GM21367 (cell line): ENCODE measurements around the gene ETV1.

Experiments used
- ATAC-seq: cut with Tn5 transposase; IDR thresholded peaks from one replicate; pipeline ENCODE4 v1.9.1; 2021; ENCODE audit not compliant: unreplicated experiment

ETV1 gene

GRCh38 chr7:13987395-13987794 lies 2.1 kb downstream of the ETV1 start:
- ATAC-seq, result no peak

GRCh38 chr7:13986208-13986607 lies 3.3 kb downstream of the ETV1 start:
- no peak for ATAC-seq

GRCh38 chr7:13984831-13985685 lies 4.4 kb downstream of the ETV1 start:
- no peak for ATAC-seq

GRCh38 chr7:13984061-13984460 lies 5.4 kb downstream of the ETV1 start:
- ATAC-seq, result no peak

GRCh38 chr7:13982940-13983677 lies 6.4 kb downstream of the ETV1 start:
- no peak for ATAC-seq

GRCh38 chr7:13981070-13981469 lies 8.4 kb downstream of the ETV1 start:
- no peak for ATAC-seq

- no peak for ATAC-seq
Observed at GRCh38 chr7:13980474-13980873, 9.0 kb downstream of the ETV1 start.

GRCh38 chr7:13979671-13980435 lies 9.6 kb downstream of the ETV1 start:
- ATAC-seq, result no peak

GRCh38 chr7:13976594-13976993 lies 12.9 kb downstream of the ETV1 start:
- ATAC-seq, result no peak

GRCh38 chr7:13965077-13965476 lies 24.4 kb downstream of the ETV1 start:
- no peak for ATAC-seq

GRCh38 chr7:13963925-13964324 lies 25.5 kb downstream of the ETV1 start:
- ATAC-seq, result no peak

- ATAC-seq, result no peak
Observed at GRCh38 chr7:13955494-13955893, 34.0 kb downstream of the ETV1 start.

GRCh38 chr7:13953368-13953767 lies 36.1 kb downstream of the ETV1 start:
- no peak for ATAC-seq

- ATAC-seq, result no peak
Observed at GRCh38 chr7:13952921-13953320, 36.5 kb downstream of the ETV1 start.

GRCh38 chr7:13949939-13950338 lies 39.5 kb downstream of the ETV1 start:
- ATAC-seq, result no peak

GRCh38 chr7:13949445-13949844 lies 40.0 kb downstream of the ETV1 start:
- ATAC-seq, result no peak

GRCh38 chr7:13948019-13948801 lies 41.3 kb downstream of the ETV1 start:
- no peak for ATAC-seq

- ATAC-seq, result no peak
Observed at GRCh38 chr7:13947535-13947934, 41.9 kb downstream of the ETV1 start.

- ATAC-seq, result no peak
Observed at GRCh38 chr7:13946181-13946580, 43.3 kb downstream of the ETV1 start.

- ATAC-seq, result no peak
Observed at GRCh38 chr7:13945670-13946069, 43.8 kb downstream of the ETV1 start.

GRCh38 chr7:13933536-13933935 lies 55.9 kb downstream of the ETV1 start:
- ATAC-seq, result no peak
